Effector memory CD4-positive, alpha-beta T cell (primary cell): ENCODE measurements around the gene PDE1C.

ENCODE experiments used
- DNase-seq, 3 donors: peaks; one replicate each; pipeline ENCODE4 v3.0.0-alpha.2; 2020
- H3K27ac ChIP-seq: 2 replicates; pipeline ENCODE4 v1.7.0; 2013; ENCODE audit warnings: mild to moderate bottlenecking, low read length, moderate library complexity; ENCODE audit not compliant: insufficient read depth, poor library complexity, severe bottlenecking
- H3K27me3 ChIP-seq: replicated peaks from 2 replicates; pipeline ENCODE4 v1.7.0; 2013; ENCODE audit warnings: mild to moderate bottlenecking, low read length; ENCODE audit not compliant: insufficient read depth, control insufficient read depth, poor library complexity, severe bottlenecking
- H3K36me3 ChIP-seq: 2 replicates; pipeline ENCODE4 v1.7.0; 2013; ENCODE audit warnings: mild to moderate bottlenecking, low read length, moderate library complexity; ENCODE audit not compliant: control insufficient read depth, insufficient read depth
- H3K4me1 ChIP-seq: 2 replicates; pipeline ENCODE4 v1.7.0; 2013; ENCODE audit warnings: low read length, mild to moderate bottlenecking; ENCODE audit not compliant: control insufficient read depth, insufficient read depth, poor library complexity, severe bottlenecking
- H3K4me3 ChIP-seq: 2 replicates; pipeline ENCODE4 v1.7.0; 2013; ENCODE audit warnings: low read length, low read depth, mild to moderate bottlenecking; ENCODE audit not compliant: insufficient read depth, poor library complexity, severe bottlenecking
- H3K9me3 ChIP-seq: 2 replicates; pipeline ENCODE4 v1.7.0; 2013; ENCODE audit warnings: mild to moderate bottlenecking, low read length, moderate library complexity; ENCODE audit not compliant: control insufficient read depth

The PDE1C gene

GRCh38 chr7:31937982-31938381, 132.2 kb downstream of the PDE1C start:
- no peaks in the 10 kb centered on the region for H3K9me3 ChIP-seq
- no peak for DNase-seq
- H3K36me3 ChIP-seq, result no peaks in the 10 kb centered on the region
- no peak overlapping the region for H3K4me3 ChIP-seq
- H3K27me3 ChIP-seq, result no peaks in the 10 kb centered on the region
- H3K27ac ChIP-seq, result no peak overlapping the region
- no peaks in the 10 kb centered on the region for H3K4me1 ChIP-seq

- no peaks in the 10 kb centered on the region for H3K27me3 ChIP-seq
- H3K4me3 ChIP-seq, result no peak overlapping the region
- H3K4me1 ChIP-seq, result no peaks in the 10 kb centered on the region
These were observed 134.8 kb downstream of the PDE1C start for GRCh38 chr7:31935124-31936054.

GRCh38 chr7:31934551-31934950, 135.7 kb downstream of the PDE1C start:
- no peak overlapping the region for H3K27ac ChIP-seq
- no peak overlapping the region for H3K4me3 ChIP-seq
- no peaks in the 10 kb centered on the region for H3K36me3 ChIP-seq
- DNase-seq, result no peak
- H3K27me3 ChIP-seq, result no peaks in the 10 kb centered on the region
- no peaks in the 10 kb centered on the region for H3K4me1 ChIP-seq
- H3K9me3 ChIP-seq, result no peaks in the 10 kb centered on the region

More at GRCh38 chr7:31935124-31936054, 134.8 kb downstream of the PDE1C start:
- no peak for DNase-seq
- H3K36me3 ChIP-seq, result no peaks in the 10 kb centered on the region
- no peak overlapping the region for H3K27ac ChIP-seq
- no peaks in the 10 kb centered on the region for H3K9me3 ChIP-seq

- no peak overlapping the region for H3K27ac ChIP-seq
- no peaks in the 10 kb centered on the region for H3K36me3 ChIP-seq
- no peak for DNase-seq
- H3K4me3 ChIP-seq, result no peak overlapping the region
- H3K27me3 ChIP-seq, result no peaks in the 10 kb centered on the region
- H3K4me1 ChIP-seq, result no peaks in the 10 kb centered on the region
- no peaks in the 10 kb centered on the region for H3K9me3 ChIP-seq
These were observed 136.7 kb downstream of the PDE1C start for GRCh38 chr7:31933481-31933880.

GRCh38 chr7:31926991-31927584, 143.1 kb downstream of the PDE1C start:
- Histone ChIP-seq H3K4me1 (no peaks in the 10 kb centered on the region), H3K27me3 (no peaks in the 10 kb centered on the region), H3K9me3 (no peaks in the 10 kb centered on the region), H3K4me3 (no peak overlapping the region), H3K36me3 (no peaks in the 10 kb centered on the region), H3K27ac (no peak overlapping the region)
- no peak for DNase-seq

GRCh38 chr7:31925753-31926454, 144.3 kb downstream of the PDE1C start:
- no peak overlapping the region for H3K4me3 ChIP-seq
- H3K36me3 ChIP-seq, result no peaks in the 10 kb centered on the region
- H3K9me3 ChIP-seq, result no peaks in the 10 kb centered on the region
- no peaks in the 10 kb centered on the region for H3K4me1 ChIP-seq
- no peaks in the 10 kb centered on the region for H3K27me3 ChIP-seq
- H3K27ac ChIP-seq, result no peak overlapping the region
- no peak for DNase-seq

- Histone ChIP-seq H3K9me3 (no peaks in the 10 kb centered on the region), H3K4me3 (no peak overlapping the region)
- DNase-seq, result no peak
These were observed 146.0 kb downstream of the PDE1C start for GRCh38 chr7:31924251-31924650.

GRCh38 chr7:31922848-31923247, 147.4 kb downstream of the PDE1C start:
- H3K4me1 ChIP-seq, result no peaks in the 10 kb centered on the region
- no peaks in the 10 kb centered on the region for H3K36me3 ChIP-seq
- no peak for DNase-seq
- no peaks in the 10 kb centered on the region for H3K27me3 ChIP-seq
- H3K4me3 ChIP-seq, result no peak overlapping the region
- no peaks in the 10 kb centered on the region for H3K9me3 ChIP-seq
- no peak overlapping the region for H3K27ac ChIP-seq

More at GRCh38 chr7:31924251-31924650, 146.0 kb downstream of the PDE1C start:
- Histone ChIP-seq H3K4me1 (no peaks in the 10 kb centered on the region), H3K36me3 (no peaks in the 10 kb centered on the region), H3K27ac (no peak overlapping the region), H3K27me3 (no peaks in the 10 kb centered on the region)

- no peak overlapping the region for H3K27ac ChIP-seq
- H3K4me3 ChIP-seq, result no peak overlapping the region
- DNase-seq, result no peak
- H3K36me3 ChIP-seq, result no peaks in the 10 kb centered on the region
- H3K9me3 ChIP-seq, result no peaks in the 10 kb centered on the region
- no peaks in the 10 kb centered on the region for H3K4me1 ChIP-seq
- H3K27me3 ChIP-seq, result no peaks in the 10 kb centered on the region
These were observed 149.2 kb downstream of the PDE1C start for GRCh38 chr7:31921047-31921446.
